ENCODE data around the gene TH.

DNA sequence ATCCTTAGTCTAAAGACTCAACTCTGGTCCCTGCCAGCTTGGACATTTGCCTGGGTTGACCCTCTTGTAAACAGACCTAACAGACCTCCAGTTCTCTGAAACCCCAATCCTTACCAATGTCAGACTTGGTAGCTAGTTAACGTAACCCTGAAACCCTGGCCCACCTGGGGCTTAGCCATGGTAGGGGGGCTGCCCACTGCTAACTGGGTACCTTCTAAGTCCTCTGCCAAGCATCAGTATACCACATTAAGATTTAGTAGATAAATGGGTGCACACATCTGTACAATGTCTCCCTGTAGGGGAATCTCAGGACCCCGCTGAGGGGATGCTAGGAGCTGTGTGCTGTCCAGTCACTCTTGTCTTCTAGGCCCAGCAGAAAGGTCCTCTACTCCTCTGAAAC, 29.9 kb upstream of the TH start:
- TF ChIP-seq, protein P1, sequence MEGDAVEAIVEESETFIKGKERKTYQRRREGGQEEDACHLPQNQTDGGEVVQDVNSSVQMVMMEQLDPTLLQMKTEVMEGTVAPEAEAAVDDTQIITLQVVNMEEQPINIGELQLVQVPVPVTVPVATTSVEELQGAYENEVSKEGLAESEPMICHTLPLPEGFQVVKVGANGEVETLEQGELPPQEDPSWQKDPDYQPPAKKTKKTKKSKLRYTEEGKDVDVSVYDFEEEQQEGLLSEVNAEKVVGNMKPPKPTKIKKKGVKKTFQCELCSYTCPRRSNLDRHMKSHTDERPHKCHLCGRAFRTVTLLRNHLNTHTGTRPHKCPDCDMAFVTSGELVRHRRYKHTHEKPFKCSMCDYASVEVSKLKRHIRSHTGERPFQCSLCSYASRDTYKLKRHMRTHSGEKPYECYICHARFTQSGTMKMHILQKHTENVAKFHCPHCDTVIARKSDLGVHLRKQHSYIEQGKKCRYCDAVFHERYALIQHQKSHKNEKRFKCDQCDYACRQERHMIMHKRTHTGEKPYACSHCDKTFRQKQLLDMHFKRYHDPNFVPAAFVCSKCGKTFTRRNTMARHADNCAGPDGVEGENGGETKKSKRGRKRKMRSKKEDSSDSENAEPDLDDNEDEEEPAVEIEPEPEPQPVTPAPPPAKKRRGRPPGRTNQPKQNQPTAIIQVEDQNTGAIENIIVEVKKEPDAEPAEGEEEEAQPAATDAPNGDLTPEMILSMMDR (IDR thresholded peaks at IDR 0.05) = no peak
- no peak for TF ChIP-seq POLR2A (IDR thresholded peaks at IDR 0.05)
- no peak for TF ChIP-seq POLR2AphosphoS5 (IDR thresholded peaks at IDR 0.05)
- no peak for TF ChIP-seq EP300 (IDR thresholded peaks at IDR 0.05)

All from upper lobe of left lung (tissue), 4 donors.